Neural progenitor cell (in vitro differentiated cells): ENCODE data around the gene MASP1. TPM values are rescaled to one million over a fixed set of nuclear protein-coding genes. Genes with fewer than 3 reads are reported as not detected.

Experiments used
- DNase-seq: peaks from one replicate; pipeline ENCODE4 v3.0.0-alpha.2; 2016; ENCODE audit warnings: low spot score
- H2AFZ ChIP-seq: fragments of 200-600 bp; sonication (generic); replicated peaks from 2 replicates; pipeline ENCODE4 v1.6.1; 2016; ENCODE audit warnings: antibody characterized with exemption
- H3F3A ChIP-seq: fragments of 200-600 bp; sonication (generic); 2 replicates; pipeline ENCODE4 v1.6.1; 2016; ENCODE audit warnings: antibody characterized with exemption, low read depth
- H3K27ac ChIP-seq: fragments of 200-600 bp; sonication (generic); 2 replicates; pipeline ENCODE4 v1.5.1; 2016; ENCODE audit warnings: mild to moderate bottlenecking
- H3K27me3 ChIP-seq: fragments of 200-600 bp; sonication (generic); 2 replicates; pipeline ENCODE4 v1.6.1; 2016; ENCODE audit warnings: mild to moderate bottlenecking, moderate library complexity
- H3K36me3 ChIP-seq: fragments of 200-600 bp; sonication (generic); 2 replicates; pipeline ENCODE4 v1.5.1; 2016
- H3K4me1 ChIP-seq: fragments of 200-600 bp; sonication (generic); 2 replicates; pipeline ENCODE4 v1.6.1; 2016; ENCODE audit warnings: mixed run types
- H3K4me2 ChIP-seq: fragments of 200-600 bp; sonication (generic); 2 replicates; pipeline ENCODE4 v1.6.1; 2016
- H3K4me3 ChIP-seq: fragments of 200-600 bp; sonication (generic); 2 replicates; pipeline ENCODE4 v1.5.1; 2016
- H3K79me2 ChIP-seq: fragments of 200-600 bp; sonication (generic); 2 replicates; pipeline ENCODE4 v1.6.1; 2016; ENCODE audit warnings: low read depth
- H3K9ac ChIP-seq: fragments of 200-600 bp; sonication (generic); 2 replicates; pipeline ENCODE4 v1.6.1; 2016
- H3K9me3 ChIP-seq: fragments of 200-600 bp; sonication (generic); 2 replicates; pipeline ENCODE4 v1.5.1; 2016; ENCODE audit warnings: low read depth
- H4K20me1 ChIP-seq: fragments of 200-600 bp; sonication (generic); 2 replicates; pipeline ENCODE4 v1.6.1; 2016; ENCODE audit warnings: low read depth
- H3K27ac Mint-ChIP-seq: 3 replicates; pipeline ENCODE4 v1.8.0; 2021; ENCODE audit warnings: mixed read lengths
- H3K27me3 Mint-ChIP-seq: 2 replicates; pipeline ENCODE4 v1.8.0; 2022; ENCODE audit warnings: low read depth, mild to moderate bottlenecking, inconsistent platforms, moderate library complexity, mixed read lengths; ENCODE audit not compliant: insufficient read depth
- H3K36me3 Mint-ChIP-seq: 3 replicates; pipeline ENCODE4 v1.8.0; 2021; ENCODE audit warnings: mixed read lengths
- H3K4me1 Mint-ChIP-seq: 3 replicates; pipeline ENCODE4 v1.8.0; 2021; ENCODE audit warnings: mixed read lengths
- H3K4me3 Mint-ChIP-seq: 3 replicates; pipeline ENCODE4 v1.8.0; 2021; ENCODE audit warnings: mild to moderate bottlenecking, moderate library complexity, mixed read lengths
- H3K9me3 Mint-ChIP-seq: 3 replicates; pipeline ENCODE4 v1.8.0; 2020; ENCODE audit warnings: mixed read lengths
- CTCF ChIP-seq: fragments of 200-600 bp; sonication (generic); IDR thresholded peaks from 2 replicates; pipeline ENCODE4 v1.5.1; 2017; ENCODE audit warnings: antibody characterized with exemption, mild to moderate bottlenecking
- EZH2 ChIP-seq: fragments of 200-600 bp; sonication (generic); IDR thresholded peaks from 2 replicates; pipeline ENCODE4 v1.6.1; 2017; ENCODE audit warnings: antibody characterized with exemption, mild to moderate bottlenecking, moderate library complexity
- EZH2phosphoT487 ChIP-seq: fragments of 200-600 bp; sonication (generic); IDR thresholded peaks from 2 replicates; pipeline ENCODE4 v1.6.1; 2017; ENCODE audit warnings: antibody characterized with exemption
- total RNA-seq: library from RNA; depleted of rRNA; stranded (reverse); fragments of >200 nt; gene quantifications from 2 replicates; pipeline ENCODE4 v1.2.3, GENCODE V29; 2015; ENCODE audit warnings: low replicate concordance

The MASP1 gene
- total RNA-seq, 1 donor from 2014 or later = 3.3 TPM

- Histone ChIP-seq H3K27me3 (peaks cover 6% of the 10 kb centered on the region), H3K9ac (no peak overlapping the region), H3F3A (peaks cover 16% of the 10 kb centered on the region), H3K4me2 (no peak overlapping the region), H3K36me3 (no peaks in the 10 kb centered on the region), H3K4me1 (peaks cover 20% of the 10 kb centered on the region), H3K27ac (no peak overlapping the region), H4K20me1 (no peaks in the 10 kb centered on the region), H3K4me3 (no peak overlapping the region), H2AFZ (no peak overlapping the region), H3K79me2 (no peaks in the 10 kb centered on the region), H3K9me3 (no peaks in the 10 kb centered on the region)
- H3K4me1 Mint-ChIP-seq = peaks cover 16% of the 10 kb centered on the region
- peaks cover 2% of the 10 kb centered on the region for H3K9me3 Mint-ChIP-seq
- no peak overlapping the region for H3K4me3 Mint-ChIP-seq
- no peaks in the 10 kb centered on the region for H3K36me3 Mint-ChIP-seq
- no peak for TF ChIP-seq CTCF
- no peak for TF ChIP-seq EZH2
- no peak for TF ChIP-seq EZH2phosphoT487
- H3K27me3 Mint-ChIP-seq = peaks cover 5% of the 10 kb centered on the region
- no peak overlapping the region for H3K27ac Mint-ChIP-seq
- DNase-seq = peak; percentile 36
Measured at GRCh38 chr3:187185759-187186158, 105.8 kb downstream of the MASP1 start.

Other genes with a start within 250 kb of the MASP1 start
- gene RPL39L, start 152.2 kb downstream of the MASP1 start, total RNA-seq = 49.1 and 52.3 TPM in 2 replicates
- gene RTP1, start 94.3 kb downstream of the MASP1 start, total RNA-seq = 0.43 TPM in 1 of 2 replicates, not detected in the other
- not detected in 2 replicates for gene RTP4, start 76.6 kb upstream of the MASP1 start, total RNA-seq